BE2C (cell line): ENCODE measurements around the gene ZNF322.
A peak's percentile ranks its signal among the peaks of the same experiment; 100 is the strongest.

Experiments
- DNase-seq: peaks from one replicate; pipeline ENCODE4 v3.0.0-alpha.2; 2020
- H3K27me3 ChIP-seq: fragments of 250-450 bp; sonication (Bioruptor Pico); 2 replicates; pipeline ENCODE4 v1.5.1; 2020; ENCODE audit warnings: mild to moderate bottlenecking
- H3K36me3 ChIP-seq: fragments of 250-450 bp; sonication (Bioruptor Pico); 2 replicates; pipeline ENCODE4 v1.5.1; 2020; ENCODE audit warnings: mild to moderate bottlenecking
- H3K4me1 ChIP-seq: fragments of 250-450 bp; sonication (Bioruptor Pico); 2 replicates; pipeline ENCODE4 v1.5.1; 2020
- H3K4me3 ChIP-seq: 2 replicates; pipeline ENCODE4 v1.5.1; 2011; ENCODE audit warnings: low read depth, low read length
- H3K9me3 ChIP-seq: fragments of 250-450 bp; sonication (Bioruptor Pico); 2 replicates; pipeline ENCODE4 v1.5.1; 2020
- TF ChIP-seq, protein P1 (sequence below): IDR thresholded peaks from 2 replicates; pipeline ENCODE4 v1.5.1; 2012; ENCODE audit warnings: mild to moderate bottlenecking, low read depth, low read length

Gene ZNF322

DNA sequence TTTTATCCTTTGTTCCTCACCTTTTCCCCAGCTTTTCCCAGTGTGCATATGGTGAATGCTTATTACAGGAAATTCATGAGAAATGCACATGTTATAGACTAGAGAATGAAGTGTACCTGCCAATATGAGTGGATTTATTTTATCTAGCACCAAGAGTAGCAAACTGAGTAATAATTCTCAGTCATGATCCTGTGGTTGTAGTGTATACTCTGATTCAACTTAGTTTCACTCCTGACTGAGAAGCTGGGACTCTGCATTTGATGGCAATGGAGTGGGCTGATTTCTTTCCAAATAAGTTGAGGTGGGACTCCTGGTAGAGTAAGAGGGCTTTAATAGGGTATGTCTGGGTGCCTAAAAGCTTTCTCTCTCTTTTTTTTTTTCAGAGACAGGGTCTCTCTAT is 58.8 kb downstream of the ZNF322 start:
- Histone ChIP-seq H3K27me3 (no peaks in the 10 kb centered on the region), H3K36me3 (peaks cover 22% of the 10 kb centered on the region), H3K9me3 (no peaks in the 10 kb centered on the region), H3K4me1 (no peaks in the 10 kb centered on the region), H3K4me3 (no peak overlapping the region)
- no peak for DNase-seq
- TF ChIP-seq, protein P1, sequence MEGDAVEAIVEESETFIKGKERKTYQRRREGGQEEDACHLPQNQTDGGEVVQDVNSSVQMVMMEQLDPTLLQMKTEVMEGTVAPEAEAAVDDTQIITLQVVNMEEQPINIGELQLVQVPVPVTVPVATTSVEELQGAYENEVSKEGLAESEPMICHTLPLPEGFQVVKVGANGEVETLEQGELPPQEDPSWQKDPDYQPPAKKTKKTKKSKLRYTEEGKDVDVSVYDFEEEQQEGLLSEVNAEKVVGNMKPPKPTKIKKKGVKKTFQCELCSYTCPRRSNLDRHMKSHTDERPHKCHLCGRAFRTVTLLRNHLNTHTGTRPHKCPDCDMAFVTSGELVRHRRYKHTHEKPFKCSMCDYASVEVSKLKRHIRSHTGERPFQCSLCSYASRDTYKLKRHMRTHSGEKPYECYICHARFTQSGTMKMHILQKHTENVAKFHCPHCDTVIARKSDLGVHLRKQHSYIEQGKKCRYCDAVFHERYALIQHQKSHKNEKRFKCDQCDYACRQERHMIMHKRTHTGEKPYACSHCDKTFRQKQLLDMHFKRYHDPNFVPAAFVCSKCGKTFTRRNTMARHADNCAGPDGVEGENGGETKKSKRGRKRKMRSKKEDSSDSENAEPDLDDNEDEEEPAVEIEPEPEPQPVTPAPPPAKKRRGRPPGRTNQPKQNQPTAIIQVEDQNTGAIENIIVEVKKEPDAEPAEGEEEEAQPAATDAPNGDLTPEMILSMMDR, result no peak

DNA sequence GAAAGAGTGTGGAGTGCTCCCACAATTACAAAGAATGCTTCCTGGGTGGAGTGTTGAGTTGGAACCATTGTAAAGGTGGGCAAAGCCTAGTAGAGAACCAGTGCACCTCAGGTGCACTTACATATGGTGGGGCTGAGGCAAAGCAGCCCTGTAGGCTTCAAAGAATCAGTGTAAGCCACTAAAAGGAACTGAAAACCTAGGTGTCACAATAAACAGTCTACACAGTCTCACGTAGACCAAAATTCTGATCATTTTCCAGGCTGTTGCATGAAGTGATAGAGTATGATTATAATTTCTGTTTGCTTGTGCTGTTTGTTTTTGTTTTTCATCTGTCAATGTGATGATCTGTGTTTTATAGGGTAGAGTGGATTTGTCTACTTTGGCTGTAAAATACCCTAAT is 60.0 kb downstream of the ZNF322 start:
- Histone ChIP-seq H3K27me3 (no peaks in the 10 kb centered on the region), H3K9me3 (no peaks in the 10 kb centered on the region), H3K4me3 (no peak overlapping the region), H3K36me3 (peaks cover 22% of the 10 kb centered on the region), H3K4me1 (no peaks in the 10 kb centered on the region)
- DNase-seq, result no peak
- TF ChIP-seq, protein P1, result no peak

DNA sequence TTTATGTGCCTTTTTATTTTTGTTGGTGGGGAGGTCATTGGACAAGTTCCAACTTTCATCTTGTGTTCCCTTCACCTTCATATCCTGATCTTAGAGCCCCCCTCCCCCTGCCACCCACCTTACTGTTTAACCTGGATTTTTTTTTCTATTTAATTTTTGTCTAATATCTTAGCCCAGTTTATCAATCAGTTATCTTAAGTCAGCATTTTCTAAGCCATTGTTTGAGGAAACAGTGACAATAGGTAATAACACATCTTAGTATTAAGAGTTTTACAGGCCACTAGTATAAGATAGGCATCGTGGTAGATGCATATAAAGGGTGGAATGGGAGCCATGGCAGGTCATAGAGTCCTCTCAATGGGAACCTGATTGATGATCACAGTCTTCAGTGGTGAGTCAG is 60.4 kb downstream of the ZNF322 start:
- no peaks in the 10 kb centered on the region for H3K4me1 ChIP-seq
- H3K4me3 ChIP-seq, result no peak overlapping the region
- no peaks in the 10 kb centered on the region for H3K27me3 ChIP-seq
- no peaks in the 10 kb centered on the region for H3K9me3 ChIP-seq
- TF ChIP-seq, protein P1, result no peak
- H3K36me3 ChIP-seq, result peaks cover 22% of the 10 kb centered on the region
- DNase-seq, result no peak

DNA sequence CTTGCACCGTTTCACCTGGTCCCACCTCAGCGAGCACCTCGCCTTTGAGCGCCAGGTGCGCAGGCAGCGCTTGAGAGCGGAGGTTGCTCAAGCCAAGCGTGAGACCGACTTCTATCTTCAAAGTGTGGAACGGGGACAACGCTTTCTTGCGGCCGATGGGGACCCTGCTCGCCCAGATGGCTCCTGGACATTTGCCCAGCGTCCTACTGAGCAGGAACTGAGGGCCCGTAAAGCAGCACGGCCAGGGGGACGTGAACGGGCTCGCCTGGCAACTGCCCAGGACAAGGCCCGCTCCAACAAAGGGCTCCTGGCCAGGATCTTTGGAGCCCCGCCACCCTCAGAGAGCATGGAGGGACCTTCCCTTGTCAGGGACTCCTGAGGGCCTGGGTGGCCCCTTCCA is 61.3 kb downstream of the ZNF322 start:
- H3K4me3 ChIP-seq, result peak overlapping the region; percentile 97
- TF ChIP-seq, protein P1, result no peak
- no peak for DNase-seq

DNA sequence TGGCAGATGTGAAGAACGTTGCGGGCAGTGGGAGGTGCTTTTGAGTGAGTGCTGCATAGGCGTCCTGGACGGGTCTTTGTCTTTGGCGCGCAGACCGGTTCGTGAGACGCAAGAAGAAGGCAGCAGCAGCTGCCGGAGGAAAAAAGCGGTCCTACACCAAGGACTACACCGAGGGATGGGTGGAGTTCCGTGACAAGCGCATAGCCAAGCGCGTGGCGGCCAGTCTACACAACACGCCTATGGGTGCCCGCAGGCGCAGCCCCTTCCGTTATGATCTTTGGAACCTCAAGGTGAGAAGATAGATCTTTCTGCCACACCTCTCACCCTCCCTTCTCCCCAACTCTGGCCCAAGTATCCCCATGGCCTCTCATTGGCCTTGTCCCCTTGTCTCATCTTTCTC is 61.7 kb downstream of the ZNF322 start:
- peaks cover 22% of the 10 kb centered on the region for H3K36me3 ChIP-seq
- TF ChIP-seq, protein P1, result no peak
- DNase-seq, result no peak
- H3K4me1 ChIP-seq, result no peaks in the 10 kb centered on the region
- H3K9me3 ChIP-seq, result no peaks in the 10 kb centered on the region
- no peaks in the 10 kb centered on the region for H3K27me3 ChIP-seq
- peak overlapping the region; percentile 97 for H3K4me3 ChIP-seq

More for the DNA sequence above, 61.3 kb downstream of the ZNF322 start:
- no peaks in the 10 kb centered on the region for H3K4me1 ChIP-seq
- H3K36me3 ChIP-seq, result peaks cover 22% of the 10 kb centered on the region
- no peaks in the 10 kb centered on the region for H3K9me3 ChIP-seq
- H3K27me3 ChIP-seq, result no peaks in the 10 kb centered on the region

DNA sequence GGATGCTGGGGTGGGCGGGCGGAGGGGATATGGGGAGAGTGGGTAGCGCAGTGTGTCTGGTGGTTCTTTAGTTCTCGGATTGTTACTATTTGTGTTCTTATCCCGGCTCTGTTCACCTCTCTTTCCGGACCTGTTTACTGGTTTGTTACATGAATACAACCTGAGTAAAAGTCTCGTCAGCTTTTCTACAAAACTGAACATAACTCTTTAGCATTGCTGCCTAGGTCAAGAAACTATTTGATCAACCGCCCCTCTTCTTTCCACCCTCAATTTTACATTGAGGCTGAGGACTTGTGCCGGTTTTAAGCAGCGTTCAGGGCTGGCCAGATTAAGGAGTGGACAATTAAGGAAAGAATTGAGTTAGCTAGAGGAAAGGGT is 62.2 kb downstream of the ZNF322 start:
- DNase-seq, result no peak
- H3K4me1 ChIP-seq, result no peaks in the 10 kb centered on the region
- H3K4me3 ChIP-seq, result peak overlapping the region; percentile 97
- no peaks in the 10 kb centered on the region for H3K27me3 ChIP-seq
- peaks cover 22% of the 10 kb centered on the region for H3K36me3 ChIP-seq
- TF ChIP-seq, protein P1, result no peak
- no peaks in the 10 kb centered on the region for H3K9me3 ChIP-seq
